ENCODE data around the gene PPIE. TPM values are rescaled to one million over a fixed set of nuclear protein-coding genes. Genes with fewer than 3 reads are reported as not detected.

The PPIE gene
- total RNA-seq, 1 experiment from 2014 or later: 62.8 TPM

GRCh38 chr1:39751595-39751994 is 12.9 kb downstream of the PPIE start:
- no TSS peak for BruUV-seq (replicated peaks)
- H3K4me1 ChIP-seq (ENCODE audit: insufficient read depth, low read length, poor library complexity, severe bottlenecking): no peaks in the 10 kb centered on the region
- intact Hi-C loops (cut with micrococcal nuclease; ENCODE audit: unreplicated experiment): no loop called here
- ChIA-PET POLR2A (ENCODE audit: low non-redundant PET) (no interaction called here), CTCF (no interaction called here)
- H3K4me3 ChIP-seq (ENCODE audit: low read depth, low read length, poor library complexity, severe bottlenecking): no peak overlapping the region
- H3K9me3 ChIP-seq (ENCODE audit: low read depth, low read length, poor library complexity, severe bottlenecking): no peaks in the 10 kb centered on the region
- TF ChIP-seq, protein P1, sequence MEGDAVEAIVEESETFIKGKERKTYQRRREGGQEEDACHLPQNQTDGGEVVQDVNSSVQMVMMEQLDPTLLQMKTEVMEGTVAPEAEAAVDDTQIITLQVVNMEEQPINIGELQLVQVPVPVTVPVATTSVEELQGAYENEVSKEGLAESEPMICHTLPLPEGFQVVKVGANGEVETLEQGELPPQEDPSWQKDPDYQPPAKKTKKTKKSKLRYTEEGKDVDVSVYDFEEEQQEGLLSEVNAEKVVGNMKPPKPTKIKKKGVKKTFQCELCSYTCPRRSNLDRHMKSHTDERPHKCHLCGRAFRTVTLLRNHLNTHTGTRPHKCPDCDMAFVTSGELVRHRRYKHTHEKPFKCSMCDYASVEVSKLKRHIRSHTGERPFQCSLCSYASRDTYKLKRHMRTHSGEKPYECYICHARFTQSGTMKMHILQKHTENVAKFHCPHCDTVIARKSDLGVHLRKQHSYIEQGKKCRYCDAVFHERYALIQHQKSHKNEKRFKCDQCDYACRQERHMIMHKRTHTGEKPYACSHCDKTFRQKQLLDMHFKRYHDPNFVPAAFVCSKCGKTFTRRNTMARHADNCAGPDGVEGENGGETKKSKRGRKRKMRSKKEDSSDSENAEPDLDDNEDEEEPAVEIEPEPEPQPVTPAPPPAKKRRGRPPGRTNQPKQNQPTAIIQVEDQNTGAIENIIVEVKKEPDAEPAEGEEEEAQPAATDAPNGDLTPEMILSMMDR (conservative IDR thresholded peaks at IDR 0.05; ENCODE audit: low read depth, low read length): no peak
- no peak for TF ChIP-seq EZH2 (IDR thresholded peaks at IDR 0.05; ENCODE audit: borderline replicate concordance, low read depth, low read length, poor library complexity, severe bottlenecking)
- no peaks in the 10 kb centered on the region for H3K27me3 ChIP-seq (replicated peaks; ENCODE audit: insufficient read depth, low read depth, low read length, poor library complexity)
- H3K27ac ChIP-seq (ENCODE audit: low read depth, low read length, poor library complexity, severe bottlenecking): no peak overlapping the region
- H3K36me3 ChIP-seq (ENCODE audit: insufficient read depth, low read length, poor library complexity, severe bottlenecking): peaks cover 83% of the 10 kb centered on the region
- DNase-seq (ENCODE audit: low spot score): no peak

- CTCF ChIA-PET: no interaction called here
- POLR2A ChIA-PET (ENCODE audit: low non-redundant PET): no interaction called here
- Histone ChIP-seq H3K4me1 (ENCODE audit: insufficient read depth, low read length, poor library complexity, severe bottlenecking) (no peaks in the 10 kb centered on the region), H3K27me3 (replicated peaks; ENCODE audit: insufficient read depth, low read depth, low read length, poor library complexity) (no peaks in the 10 kb centered on the region), H3K36me3 (ENCODE audit: insufficient read depth, low read length, poor library complexity, severe bottlenecking) (peaks cover 77% of the 10 kb centered on the region), H3K27ac (ENCODE audit: low read depth, low read length, poor library complexity, severe bottlenecking) (no peak overlapping the region), H3K4me3 (ENCODE audit: low read depth, low read length, poor library complexity, severe bottlenecking) (no peak overlapping the region), H3K9me3 (ENCODE audit: low read depth, low read length, poor library complexity, severe bottlenecking) (no peaks in the 10 kb centered on the region)
- no peak for TF ChIP-seq EZH2 (IDR thresholded peaks at IDR 0.05; ENCODE audit: borderline replicate concordance, low read depth, low read length, poor library complexity, severe bottlenecking)
- TF ChIP-seq, protein P1 (conservative IDR thresholded peaks at IDR 0.05; ENCODE audit: low read depth, low read length): no peak
- no TSS peak for BruUV-seq (replicated peaks)
- intact Hi-C loops (cut with micrococcal nuclease; ENCODE audit: unreplicated experiment): no loop called here
- no peak for DNase-seq (ENCODE audit: low spot score)
Measured at GRCh38 chr1:39752703-39753102, 14.0 kb downstream of the PPIE start.

DNA sequence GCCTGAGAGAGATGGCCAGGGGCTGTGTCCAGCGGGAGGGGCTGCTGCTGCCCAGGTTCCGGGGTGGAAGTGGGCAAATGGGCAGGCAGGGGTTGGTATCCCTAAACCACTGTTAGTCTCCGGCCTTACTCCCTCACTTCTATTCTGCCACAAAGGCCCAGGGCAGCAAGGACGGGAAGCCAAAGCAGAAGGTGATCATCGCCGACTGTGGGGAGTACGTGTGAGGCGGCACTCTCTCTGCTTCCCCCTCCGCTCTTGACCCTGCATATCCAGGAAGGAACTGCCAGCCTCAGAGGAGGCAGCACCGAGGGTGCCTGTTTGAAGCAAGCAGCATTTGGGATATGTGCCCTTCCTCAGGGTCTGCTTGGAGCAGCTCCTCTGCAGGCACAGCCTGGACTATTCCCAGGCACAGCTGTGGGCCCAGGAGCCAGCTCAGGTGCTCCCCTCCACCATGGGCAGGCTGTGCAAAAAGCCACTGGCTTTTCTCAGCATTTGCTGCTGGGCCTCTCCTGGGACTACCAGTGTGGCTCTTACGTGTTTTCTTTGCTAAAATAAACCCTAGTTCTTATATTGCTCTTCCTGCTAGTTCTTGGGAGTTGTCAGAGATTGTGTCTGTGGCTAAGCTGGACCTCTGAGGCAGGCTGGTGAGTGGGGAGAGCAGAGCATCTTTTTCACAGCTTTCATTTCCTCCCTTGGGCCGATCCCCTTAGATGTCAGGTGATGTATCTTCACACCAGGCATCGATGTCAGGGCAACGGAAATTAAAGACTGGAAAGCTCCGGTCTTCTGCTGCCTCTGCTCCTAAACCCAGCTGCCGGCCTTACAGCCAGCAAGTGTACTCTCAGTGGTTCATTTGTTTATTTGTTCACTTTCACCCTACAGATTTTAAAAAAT is 14.7 kb downstream of the PPIE start:
- TSS peak; percentile 60 for BruUV-seq (replicated peaks)
- H3K4me3 ChIP-seq (ENCODE audit: low read depth, low read length, poor library complexity, severe bottlenecking): no peak overlapping the region
- no peak for TF ChIP-seq EZH2 (IDR thresholded peaks at IDR 0.05; ENCODE audit: borderline replicate concordance, low read depth, low read length, poor library complexity, severe bottlenecking)
- TF ChIP-seq, protein P1 (conservative IDR thresholded peaks at IDR 0.05; ENCODE audit: low read depth, low read length): no peak
- DNase-seq (ENCODE audit: low spot score): no peak
- no peak overlapping the region for H3K27ac ChIP-seq (ENCODE audit: low read depth, low read length, poor library complexity, severe bottlenecking)
- POLR2A ChIA-PET (ENCODE audit: low non-redundant PET): no interaction called here
- H3K9me3 ChIP-seq (ENCODE audit: low read depth, low read length, poor library complexity, severe bottlenecking): no peaks in the 10 kb centered on the region
- intact Hi-C loops (cut with micrococcal nuclease; ENCODE audit: unreplicated experiment): no loop called here
- CTCF ChIA-PET: no interaction called here
- no peaks in the 10 kb centered on the region for H3K27me3 ChIP-seq (replicated peaks; ENCODE audit: insufficient read depth, low read depth, low read length, poor library complexity)
- peaks cover 74% of the 10 kb centered on the region for H3K36me3 ChIP-seq (ENCODE audit: insufficient read depth, low read length, poor library complexity, severe bottlenecking)
- no peaks in the 10 kb centered on the region for H3K4me1 ChIP-seq (ENCODE audit: insufficient read depth, low read length, poor library complexity, severe bottlenecking)
